ENCODE results near the gene HIPK2. TPM values are rescaled to one million over a fixed set of nuclear protein-coding genes. Genes with fewer than 3 reads are reported as not detected.
A peak's percentile ranks its signal among the peaks of the same experiment; 100 is the strongest.

The HIPK2 gene
- total RNA-seq, 1 experiment from 2014 or later: 8.3 TPM

DNA sequence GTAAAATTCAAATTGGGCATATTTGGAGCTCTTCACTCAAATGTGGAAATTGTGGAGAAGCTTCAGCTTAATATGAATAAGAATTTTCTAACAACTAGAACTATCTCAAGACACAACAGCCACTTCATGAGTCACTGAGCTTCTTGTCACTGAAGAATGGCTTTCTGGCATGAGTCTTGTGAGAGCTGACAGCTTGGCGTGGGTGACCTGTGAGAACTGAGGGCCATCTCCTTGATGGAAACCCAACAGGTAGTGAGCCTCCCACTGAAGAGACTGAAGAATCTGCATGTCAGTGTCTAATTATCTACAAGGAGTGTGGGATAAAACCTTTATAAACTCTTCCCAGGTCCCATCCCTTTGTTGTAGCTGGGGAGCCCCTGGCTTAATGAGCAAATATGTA lies 188.3 kb downstream of the HIPK2 start:
- DNase-seq (ENCODE audit: low read depth): no peak

DNA sequence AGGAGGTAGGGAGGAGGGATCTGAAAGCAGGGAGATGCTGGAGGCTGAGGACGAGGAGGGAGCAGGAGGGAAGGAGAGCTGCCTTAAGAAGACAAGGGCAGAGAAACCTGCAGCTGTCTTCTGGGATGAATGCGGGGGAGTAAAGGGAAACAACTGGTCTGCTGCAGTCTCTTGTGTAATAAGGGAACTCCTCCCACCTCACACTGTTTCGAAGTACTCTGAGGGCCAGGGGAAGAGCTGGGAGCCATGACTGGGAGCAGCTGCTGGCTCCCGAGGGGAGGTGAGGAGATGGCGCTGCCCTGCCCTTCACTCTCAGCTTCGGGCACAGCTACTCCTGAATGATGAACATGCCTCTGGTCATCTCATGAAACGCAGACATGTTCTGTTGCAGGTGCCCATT lies 189.2 kb downstream of the HIPK2 start:
- DNase-seq (ENCODE audit: low read depth): peak; percentile 28

DNA sequence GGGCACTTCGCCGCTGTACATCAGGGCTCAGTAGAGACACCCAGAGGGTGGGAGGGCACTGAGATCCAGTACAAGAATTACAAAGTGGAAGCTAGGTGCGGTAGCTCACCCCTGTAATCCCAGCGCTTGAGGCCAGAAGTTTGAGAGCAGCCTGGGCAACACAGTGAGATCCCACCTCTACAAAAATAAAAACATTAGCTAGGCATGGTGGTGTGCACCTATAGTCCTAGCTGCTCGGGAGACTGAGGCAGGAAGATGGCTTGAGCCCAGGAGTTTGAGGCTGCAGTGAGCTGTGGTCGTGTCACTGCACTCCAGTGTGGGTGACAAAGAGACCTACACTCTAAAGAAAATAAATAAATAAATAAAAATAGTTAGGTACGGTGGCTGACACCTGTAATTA lies 190.3 kb downstream of the HIPK2 start:
- no peak for DNase-seq (ENCODE audit: low read depth)

DNA sequence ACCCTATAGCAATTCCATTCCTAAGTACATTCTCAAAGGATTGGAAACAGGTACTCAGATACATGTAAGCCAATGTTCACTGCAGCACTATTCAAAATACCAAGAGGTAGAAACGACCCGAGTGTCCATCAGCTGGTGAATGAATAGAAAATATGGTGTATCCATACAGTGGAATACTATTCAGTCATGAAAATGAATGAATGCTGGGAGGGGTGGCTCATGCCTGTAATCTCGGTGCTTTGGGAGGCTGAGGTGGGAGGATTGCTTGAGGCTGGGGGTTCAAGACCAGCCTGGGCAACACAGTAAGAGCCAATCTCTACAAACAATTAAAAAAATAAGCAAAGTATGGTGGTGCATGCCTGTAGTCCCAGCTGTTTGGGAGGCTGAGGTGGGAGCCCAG lies 191.5 kb downstream of the HIPK2 start:
- no peak for DNase-seq (ENCODE audit: low read depth)

DNA sequence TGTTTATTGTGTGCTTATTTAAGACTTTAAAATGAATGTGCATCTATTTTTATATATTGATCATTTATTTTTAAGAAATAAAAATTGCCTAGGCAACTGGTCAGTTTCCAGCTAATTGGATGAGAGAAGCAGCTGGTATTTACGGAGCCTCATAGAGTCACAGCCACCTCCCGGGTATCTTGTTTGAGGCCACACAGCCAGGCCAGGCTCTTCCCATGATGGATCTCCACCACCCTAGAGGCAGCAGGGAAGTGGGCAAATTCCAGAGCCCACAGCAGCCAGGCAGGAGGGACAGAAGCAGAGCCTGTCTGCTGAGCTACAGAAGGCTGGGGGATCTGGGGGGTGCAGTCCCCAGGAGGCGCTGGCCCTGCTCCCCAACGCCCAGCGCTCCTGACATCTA lies 192.8 kb downstream of the HIPK2 start:
- DNase-seq (ENCODE audit: low read depth): no peak

DNA sequence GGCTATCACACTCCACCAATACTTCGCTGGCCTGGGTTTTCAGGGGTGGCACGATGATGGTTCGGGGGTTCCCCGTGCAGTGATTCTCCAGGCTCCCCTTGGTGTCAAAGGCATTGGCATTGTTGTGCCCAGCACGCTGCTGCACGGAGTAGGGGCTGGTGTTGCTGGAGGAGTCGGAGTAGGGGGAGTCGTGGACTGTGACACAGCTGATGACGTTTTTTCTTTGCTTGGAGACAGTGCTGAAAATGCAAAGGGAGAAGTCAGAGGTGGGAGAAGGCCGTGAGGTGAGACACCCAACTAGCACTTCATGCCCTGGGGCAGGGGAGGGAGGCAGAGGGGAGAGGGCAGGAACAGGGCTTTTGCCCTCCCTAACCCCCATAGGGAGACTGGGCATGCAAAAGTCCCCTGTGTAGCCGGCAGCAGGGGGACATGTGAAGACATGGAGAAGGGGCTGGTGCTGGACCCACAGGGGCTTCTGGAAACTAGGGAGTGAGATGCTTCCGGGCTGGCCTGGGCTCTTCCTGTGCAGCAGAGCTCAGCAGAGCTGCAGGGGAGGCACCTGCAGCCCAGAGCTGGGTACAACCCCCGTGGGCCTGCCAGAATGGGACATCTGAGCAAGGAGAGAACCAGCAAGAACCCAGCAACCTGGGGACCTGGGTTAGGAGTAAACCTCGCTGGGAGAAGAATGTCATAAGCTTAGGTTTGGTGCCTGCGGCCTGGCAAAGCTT lies 193.8 kb downstream of the HIPK2 start:
- no peak for DNase-seq (ENCODE audit: low read depth)

DNA sequence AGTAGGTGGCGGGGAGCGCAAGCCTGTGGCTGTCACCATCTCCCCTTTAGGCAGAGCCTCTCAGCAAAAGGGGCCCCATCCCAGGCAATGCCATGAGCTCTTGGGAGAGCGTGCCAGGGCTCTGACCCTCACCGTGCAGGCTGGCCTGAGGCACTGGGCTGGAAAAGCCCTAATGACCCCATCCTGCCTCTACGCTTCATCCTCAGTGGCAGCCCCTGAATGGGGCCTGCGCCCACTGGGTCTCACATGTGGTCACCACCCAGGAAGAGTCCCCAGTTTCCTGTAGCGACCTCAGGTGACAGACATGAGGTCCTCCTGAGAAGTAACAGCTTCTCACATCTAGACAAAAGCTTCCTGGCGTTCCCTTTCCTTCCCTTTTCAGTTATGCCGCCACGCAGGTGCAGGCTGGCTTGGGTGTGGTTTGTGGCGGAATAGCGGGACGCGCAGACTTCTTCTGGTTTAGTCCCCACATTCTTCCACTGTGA lies 195.1 kb downstream of the HIPK2 start:
- no peak for DNase-seq (ENCODE audit: low read depth)

DNA sequence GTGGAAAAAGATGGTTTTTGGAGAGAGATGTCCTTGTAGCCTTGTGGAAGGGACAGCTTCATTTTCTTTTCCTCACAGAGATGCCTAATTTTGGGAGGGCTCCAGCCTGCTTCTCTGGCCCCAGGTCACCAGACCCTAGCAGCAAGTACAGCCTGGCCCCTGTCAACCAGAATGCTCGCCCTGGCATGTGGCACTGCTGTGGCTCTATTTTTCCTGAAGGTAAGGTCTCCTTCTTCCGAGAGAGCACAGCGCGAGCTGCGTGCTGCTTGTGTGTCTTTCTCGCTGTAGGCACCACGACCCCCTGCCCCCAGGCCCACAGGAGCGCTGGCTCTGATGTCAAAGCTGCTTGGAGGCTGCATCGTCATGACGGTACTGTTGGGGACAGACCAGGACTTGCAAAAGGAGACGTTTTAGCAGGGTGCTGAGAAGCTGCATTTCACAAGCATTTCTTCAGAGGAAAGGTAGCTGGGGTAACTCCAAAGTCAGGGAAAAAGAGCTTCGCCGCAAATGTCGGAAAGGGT lies 195.6 kb downstream of the HIPK2 start:
- no peak for DNase-seq (ENCODE audit: low read depth)

DNA sequence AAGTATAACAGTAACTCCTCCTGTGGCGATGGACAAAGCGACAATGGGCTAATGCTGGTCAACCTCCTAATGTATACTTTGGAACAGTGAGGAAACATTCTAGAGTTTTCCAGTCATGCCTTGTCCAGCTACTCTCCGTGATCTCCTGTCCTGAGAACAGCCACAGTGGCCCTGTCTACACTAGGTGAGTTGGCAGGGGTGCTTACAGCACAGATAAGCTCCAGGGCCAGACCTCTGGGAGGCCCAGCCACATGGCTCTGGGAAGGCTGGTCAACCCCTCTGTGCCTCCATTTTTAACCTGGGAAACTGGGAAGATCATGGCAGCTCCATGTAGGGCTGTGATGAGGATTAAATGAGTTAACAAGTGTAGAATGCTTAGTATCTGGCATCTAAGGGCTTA lies 197.4 kb downstream of the HIPK2 start:
- DNase-seq (ENCODE audit: low read depth): no peak

DNA sequence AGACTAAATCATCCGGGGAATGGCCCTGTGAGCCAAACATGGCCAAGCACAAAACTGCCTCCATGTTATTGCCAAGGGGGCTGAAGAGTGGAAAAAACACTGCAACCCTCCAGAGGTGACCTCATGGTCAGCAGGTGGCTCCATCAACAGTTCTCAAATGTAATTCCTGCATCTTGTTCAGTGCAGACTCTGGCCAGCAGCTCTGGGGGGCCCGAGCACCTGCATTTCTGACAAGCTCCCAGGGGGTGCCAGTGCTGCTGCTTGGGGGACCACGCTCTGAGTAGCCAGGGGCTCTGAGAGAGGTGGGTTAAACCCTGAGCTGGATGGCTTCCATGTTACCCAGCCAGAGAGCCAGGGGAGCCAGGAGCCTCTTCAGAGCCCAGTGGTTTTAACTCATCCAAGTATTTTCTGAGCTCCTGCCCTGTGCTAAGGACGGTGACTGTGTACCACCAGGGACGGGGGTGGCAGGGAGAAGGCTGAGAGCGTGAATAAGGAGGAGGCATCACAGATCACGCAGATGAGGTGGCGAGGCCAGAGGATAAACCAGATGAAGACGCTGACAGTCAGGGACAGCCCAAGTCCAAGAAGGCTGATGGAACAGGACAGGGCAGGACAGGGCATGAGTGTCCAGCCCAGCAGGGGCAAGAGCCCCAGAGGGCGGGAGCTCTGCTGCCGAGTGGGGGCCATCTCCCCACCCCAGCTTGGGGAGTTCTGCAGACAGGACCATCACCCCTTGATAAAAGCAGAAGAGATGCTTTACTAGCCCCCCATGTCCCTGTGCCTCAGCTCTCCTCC lies 201.4 kb downstream of the HIPK2 start:
- DNase-seq (ENCODE audit: low read depth): no peak

DNA sequence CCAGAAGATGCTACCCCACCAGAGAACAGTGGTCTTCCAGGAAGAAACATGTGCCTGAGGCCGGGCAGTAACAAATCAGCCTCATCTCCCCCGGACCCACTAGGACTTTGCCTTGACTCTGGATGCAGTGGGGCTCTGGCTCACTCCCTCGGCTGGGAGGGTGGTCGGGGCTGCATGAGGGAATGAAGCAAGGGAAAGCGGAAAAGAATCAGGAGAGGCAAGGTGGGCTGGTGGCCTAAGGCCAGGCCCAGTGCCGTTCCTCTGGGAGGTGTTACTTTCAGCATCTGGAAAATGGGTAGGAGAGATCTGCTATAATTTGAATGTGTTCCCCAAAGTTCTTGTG lies 202.5 kb downstream of the HIPK2 start:
- DNase-seq (ENCODE audit: low read depth): no peak

DNA sequence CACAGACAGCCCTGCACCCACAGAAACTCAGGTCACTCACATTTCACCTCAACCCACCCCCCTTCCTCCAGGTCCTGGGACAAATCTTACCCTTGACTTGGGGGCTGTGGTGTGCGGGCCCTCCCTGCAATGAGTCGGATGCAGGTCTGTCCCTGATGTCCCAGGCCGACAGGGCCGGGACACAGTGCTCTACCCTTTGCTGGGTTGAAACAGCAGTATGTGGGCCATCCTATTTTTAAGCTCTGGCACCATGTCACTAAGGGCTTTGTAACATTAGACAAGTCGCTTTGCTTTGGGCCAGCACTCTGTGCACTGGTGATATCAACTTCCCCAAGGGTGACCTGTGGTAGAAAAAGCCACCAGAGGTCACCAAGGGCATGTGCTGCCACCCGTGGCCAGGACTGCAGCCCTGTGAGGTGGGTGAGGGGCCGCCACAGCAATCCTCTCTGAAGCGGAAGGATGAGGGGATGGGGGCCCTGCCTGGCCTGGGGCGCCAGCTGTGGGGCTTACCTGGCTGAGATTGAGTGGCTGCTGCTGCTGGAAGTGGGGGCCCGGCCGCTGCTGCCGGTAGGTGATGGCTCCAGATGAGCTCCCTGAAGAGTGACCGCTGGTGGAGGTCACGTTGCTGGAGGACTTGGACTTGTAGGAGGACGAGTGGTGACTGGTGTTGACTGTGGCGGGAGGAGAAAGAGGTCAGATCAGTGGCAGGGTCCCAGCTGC lies 203.0 kb downstream of the HIPK2 start:
- DNase-seq (ENCODE audit: low read depth): no peak

DNA sequence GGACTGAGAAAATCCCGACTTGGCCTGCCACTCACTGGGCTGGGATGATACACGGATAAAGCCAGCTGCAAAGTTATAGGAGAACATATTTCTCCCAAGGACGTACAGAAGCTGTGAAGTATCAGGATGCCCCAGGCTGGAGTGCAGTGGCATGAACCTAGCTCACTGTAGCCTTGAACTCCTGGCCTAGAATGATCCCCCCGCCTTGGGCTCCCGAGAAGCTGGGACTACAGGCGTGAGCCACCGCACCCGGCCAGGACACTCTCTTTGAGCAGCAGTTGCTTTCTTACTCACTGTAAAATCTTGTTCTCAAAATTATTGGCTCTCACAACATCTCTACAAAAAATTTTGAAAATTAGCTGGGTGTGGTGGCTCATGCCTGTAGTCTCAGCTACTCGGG lies 203.9 kb downstream of the HIPK2 start:
- no peak for DNase-seq (ENCODE audit: low read depth)

DNA sequence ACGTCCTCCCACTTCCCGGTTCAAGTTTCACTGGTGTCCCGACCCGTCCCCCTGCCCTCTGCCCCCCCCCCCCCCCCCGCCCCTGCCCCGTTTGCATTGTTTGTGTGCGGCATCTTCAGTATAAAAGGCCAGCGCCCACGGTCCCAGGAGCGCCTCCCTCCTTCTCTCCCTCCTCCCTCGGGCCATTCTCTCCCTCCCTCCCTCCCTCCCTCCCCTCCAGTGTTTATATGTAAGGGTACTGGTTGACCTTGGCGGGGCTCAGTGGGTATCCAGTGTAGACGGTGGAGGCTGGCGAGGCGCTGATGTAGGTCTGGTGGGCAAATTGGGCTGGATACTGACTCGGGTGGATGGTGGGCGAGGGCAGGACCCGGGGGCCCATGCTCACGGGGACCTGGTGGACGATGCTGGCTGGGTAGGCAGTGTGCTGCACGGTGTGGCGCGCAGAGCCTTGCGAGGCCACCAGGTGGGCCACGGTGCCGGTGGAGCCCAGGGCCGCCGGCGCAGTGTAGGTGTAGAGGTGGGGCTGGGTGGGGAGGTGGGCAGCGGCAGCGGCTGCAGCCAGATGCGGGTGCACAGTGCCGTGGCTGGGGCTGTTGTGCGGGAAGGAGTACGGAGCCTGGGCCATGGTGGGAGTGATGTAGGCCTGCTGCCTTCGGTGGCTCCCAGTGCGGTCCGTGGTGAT lies 205.0 kb downstream of the HIPK2 start:
- no peak for DNase-seq (ENCODE audit: low read depth)

DNA sequence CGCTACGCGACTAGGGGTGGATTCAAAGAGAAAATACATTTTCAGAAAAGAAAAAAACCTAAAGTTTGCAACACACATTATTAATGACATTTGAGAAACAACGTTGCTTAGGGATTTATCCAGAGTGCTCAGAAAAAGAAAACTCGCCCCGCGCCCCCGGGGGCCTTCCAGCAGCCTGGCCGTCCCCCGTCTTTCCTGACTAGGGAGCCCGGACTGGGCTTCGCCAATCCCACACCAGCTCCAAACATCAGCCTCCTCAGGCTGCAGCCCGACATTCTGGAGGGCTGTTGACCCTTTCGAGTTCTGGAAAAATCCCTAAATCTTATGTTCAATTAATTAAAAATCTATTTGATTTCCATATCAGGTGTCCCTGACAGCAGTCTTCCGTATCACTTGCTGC lies 205.7 kb downstream of the HIPK2 start:
- no peak for DNase-seq (ENCODE audit: low read depth)

DNA sequence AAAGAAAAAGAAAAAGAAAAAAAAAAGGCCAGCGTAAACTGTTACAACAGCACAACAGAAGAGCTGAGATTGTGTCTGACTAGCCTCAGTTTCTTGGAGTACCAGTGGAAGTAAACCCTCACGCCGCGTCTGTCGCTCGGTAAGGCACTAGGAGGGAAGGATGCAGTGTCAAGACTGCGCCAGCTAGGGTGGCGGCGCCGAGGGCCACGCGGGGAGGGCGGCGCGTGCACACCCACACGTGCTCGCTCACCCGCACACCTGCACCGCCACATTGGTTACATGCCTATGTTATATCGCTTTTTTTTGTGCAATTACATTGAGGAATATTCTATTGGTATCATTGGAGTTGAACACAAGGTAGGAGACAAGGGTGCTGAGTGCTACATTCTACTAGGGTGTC lies 206.1 kb downstream of the HIPK2 start:
- DNase-seq (ENCODE audit: low read depth): no peak

DNA sequence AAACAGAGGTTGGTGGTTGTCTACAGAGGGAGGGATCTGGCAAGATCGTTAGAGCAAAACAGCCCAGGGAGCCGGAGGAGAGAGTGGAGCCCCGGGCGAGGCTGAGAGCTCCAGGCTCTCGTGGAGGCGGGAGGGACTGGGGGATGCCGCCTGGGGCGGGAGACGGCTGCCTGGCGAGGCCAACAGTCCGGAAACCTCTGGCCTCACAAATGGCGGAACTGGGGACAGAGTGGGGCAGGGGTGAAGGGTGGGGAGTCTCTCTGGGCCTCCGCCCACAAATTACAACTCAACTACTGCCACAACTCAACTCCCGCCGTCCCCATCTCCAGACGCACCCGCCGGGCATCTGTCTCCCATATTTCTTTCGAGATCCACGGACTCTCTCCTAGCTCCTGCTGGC lies 206.6 kb downstream of the HIPK2 start:
- DNase-seq (ENCODE audit: low read depth): no peak

DNA sequence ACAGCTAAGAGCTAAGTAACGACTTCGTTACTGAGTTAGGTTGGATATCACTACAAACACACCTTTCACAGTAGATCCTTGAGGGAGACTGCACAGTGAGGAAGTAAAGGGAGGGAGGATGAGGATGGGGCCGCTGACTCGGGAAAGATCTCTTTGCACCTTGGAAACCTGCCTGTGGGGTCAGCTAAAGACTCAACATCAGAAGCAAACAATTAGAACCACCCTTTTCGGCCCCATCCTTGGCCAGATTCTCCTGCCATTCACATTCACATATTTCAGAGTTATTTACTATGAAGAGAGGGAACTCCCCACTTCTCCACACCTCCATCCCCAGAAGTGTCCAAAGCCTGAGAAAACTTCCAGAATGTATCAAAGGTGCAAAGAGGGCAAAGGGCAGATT lies 207.2 kb downstream of the HIPK2 start:
- no peak for DNase-seq (ENCODE audit: low read depth)

DNA sequence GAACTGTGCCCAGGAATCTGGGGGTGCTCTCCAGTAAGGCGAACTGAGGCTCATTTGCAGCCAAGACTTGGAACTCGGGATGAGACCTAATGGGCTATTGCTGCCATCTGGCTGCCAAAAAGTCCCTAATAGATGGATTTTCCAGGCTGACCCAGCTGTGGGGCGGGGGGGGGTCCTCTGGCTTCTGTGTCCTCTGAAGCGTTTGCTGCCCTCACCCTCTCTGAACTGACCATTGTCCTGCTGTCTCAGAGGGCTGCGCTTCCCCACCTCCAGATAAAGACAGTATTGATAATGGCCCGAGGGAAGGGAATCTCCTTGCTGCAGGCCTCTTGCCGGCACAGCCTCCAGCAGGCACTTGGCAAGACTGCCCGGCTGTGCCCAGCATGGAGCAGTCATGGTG lies 207.7 kb downstream of the HIPK2 start:
- DNase-seq (ENCODE audit: low read depth): no peak

DNA sequence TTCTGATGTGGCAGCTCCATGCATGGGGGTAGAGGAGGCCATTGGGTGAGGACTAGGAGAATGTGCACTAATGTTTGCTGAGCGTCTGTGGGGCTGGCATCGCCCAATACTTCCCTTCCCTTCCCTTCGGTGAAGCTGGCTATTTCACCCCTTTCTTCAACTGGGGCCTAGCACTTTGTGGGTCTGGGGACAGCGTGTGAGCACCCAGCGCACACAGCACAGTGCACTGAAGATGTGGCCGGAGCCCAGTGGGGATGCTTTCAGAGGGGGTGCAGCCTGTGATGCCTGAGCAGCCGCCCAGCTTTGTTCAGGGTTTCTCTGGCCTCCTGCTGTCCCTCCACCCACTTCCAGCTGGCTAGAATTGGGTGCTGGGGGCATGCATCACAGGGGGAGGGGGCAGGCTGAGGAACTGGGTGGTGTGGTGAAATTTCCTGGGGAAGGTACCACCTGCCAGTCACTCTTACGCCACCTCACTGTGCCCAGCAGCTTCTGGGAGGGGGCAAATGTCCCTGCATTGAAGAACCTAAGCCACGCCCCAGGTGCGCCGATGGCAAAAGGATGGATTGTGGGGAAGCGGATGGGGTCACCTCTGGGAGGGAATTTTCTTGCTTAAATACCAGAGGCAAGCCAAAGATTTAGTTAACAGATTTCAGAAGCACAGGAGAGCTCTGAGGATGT lies 208.8 kb downstream of the HIPK2 start:
- DNase-seq (ENCODE audit: low read depth): no peak

DNA sequence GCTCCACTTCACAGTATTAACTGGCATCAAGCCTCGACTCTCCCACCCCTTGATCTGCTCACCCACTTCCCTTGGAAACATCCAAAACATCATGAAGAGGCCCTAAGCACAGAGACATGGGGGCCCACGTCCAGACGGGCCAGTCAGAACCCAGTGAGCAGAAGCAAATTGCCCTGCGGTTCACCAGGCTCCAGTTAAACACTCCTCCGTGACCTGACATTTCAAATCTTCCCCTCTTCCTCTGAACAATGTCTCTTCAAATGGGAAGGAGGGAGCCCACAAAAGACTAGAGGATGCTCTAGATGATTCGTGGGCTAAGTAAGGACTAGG lies 209.5 kb downstream of the HIPK2 start:
- no peak for DNase-seq (ENCODE audit: low read depth)

Data from RPMI7951 (cell line).